ENCODE measurements around the gene NEK7.

NEK7 gene

GRCh38 chr1:198156745-198157240, at the start of gene NEK7:
Gene NEK7 (plus strand): TSS chr1:198156998. CDS start chr1:198232581, 75,583 bp downstream.
- Histone ChIP-seq H3K4me1 (ENCODE audit: insufficient read depth, low read length) (peaks cover 14% of the 10 kb centered on the region), H3K4me3 (ENCODE audit: low read length) (peak within 1 kb of the TSS; percentile 88), H3K9ac (ENCODE audit: low read depth, low read length) (peak within 1 kb of the TSS; percentile 86), H3K36me3 (ENCODE audit: insufficient read depth, low read depth, low read length) (no peaks in the 10 kb centered on the region), H3K9me3 (ENCODE audit: insufficient read depth, low read depth, low read length) (no peaks in the 10 kb centered on the region), H3K27me3 (ENCODE audit: insufficient read depth, low read length) (no peaks in the 10 kb centered on the region), H3K27ac (ENCODE audit: low read length) (no peak within 1 kb of the TSS)

- H3K4me1 ChIP-seq (ENCODE audit: insufficient read depth, low read length) = no peaks in the 10 kb centered on the region
- H3K9ac ChIP-seq (ENCODE audit: low read depth, low read length) = no peak overlapping the region
- no peaks in the 10 kb centered on the region for H3K27me3 ChIP-seq (ENCODE audit: insufficient read depth, low read length)
- no peaks in the 10 kb centered on the region for H3K36me3 ChIP-seq (ENCODE audit: insufficient read depth, low read depth, low read length)
- H3K4me3 ChIP-seq (ENCODE audit: low read length) = no peak overlapping the region
- no peak overlapping the region for H3K27ac ChIP-seq (ENCODE audit: low read length)
- H3K9me3 ChIP-seq (ENCODE audit: insufficient read depth, low read depth, low read length) = no peaks in the 10 kb centered on the region
Measured at GRCh38 chr1:198107091-198107501, 49.7 kb upstream of the NEK7 start.

- no peaks in the 10 kb centered on the region for H3K4me1 ChIP-seq (ENCODE audit: insufficient read depth, low read length)
- H3K36me3 ChIP-seq (ENCODE audit: insufficient read depth, low read depth, low read length) = no peaks in the 10 kb centered on the region
- no peak overlapping the region for H3K27ac ChIP-seq (ENCODE audit: low read length)
- H3K9ac ChIP-seq (ENCODE audit: low read depth, low read length) = no peak overlapping the region
- no peaks in the 10 kb centered on the region for H3K27me3 ChIP-seq (ENCODE audit: insufficient read depth, low read length)
- no peaks in the 10 kb centered on the region for H3K9me3 ChIP-seq (ENCODE audit: insufficient read depth, low read depth, low read length)
- no peak overlapping the region for H3K4me3 ChIP-seq (ENCODE audit: low read length)
Measured at GRCh38 chr1:198108636-198109370, 48.0 kb upstream of the NEK7 start.

- H3K4me1 ChIP-seq (ENCODE audit: insufficient read depth, low read length) = no peaks in the 10 kb centered on the region
- H3K9me3 ChIP-seq (ENCODE audit: insufficient read depth, low read depth, low read length) = no peaks in the 10 kb centered on the region
- no peak overlapping the region for H3K27ac ChIP-seq (ENCODE audit: low read length)
Measured at GRCh38 chr1:198109371-198109715, 47.5 kb upstream of the NEK7 start.

GRCh38 chr1:198113342-198113750, 43.5 kb upstream of the NEK7 start:
- Histone ChIP-seq H3K9me3 (ENCODE audit: insufficient read depth, low read depth, low read length) (no peaks in the 10 kb centered on the region), H3K27me3 (ENCODE audit: insufficient read depth, low read length) (no peaks in the 10 kb centered on the region), H3K4me1 (ENCODE audit: insufficient read depth, low read length) (no peaks in the 10 kb centered on the region), H3K36me3 (ENCODE audit: insufficient read depth, low read depth, low read length) (no peaks in the 10 kb centered on the region), H3K27ac (ENCODE audit: low read length) (no peak overlapping the region), H3K4me3 (ENCODE audit: low read length) (no peak overlapping the region), H3K9ac (ENCODE audit: low read depth, low read length) (no peak overlapping the region)

More at GRCh38 chr1:198109371-198109715, 47.5 kb upstream of the NEK7 start:
- Histone ChIP-seq H3K27me3 (ENCODE audit: insufficient read depth, low read length) (no peaks in the 10 kb centered on the region), H3K36me3 (ENCODE audit: insufficient read depth, low read depth, low read length) (no peaks in the 10 kb centered on the region), H3K4me3 (ENCODE audit: low read length) (no peak overlapping the region), H3K9ac (ENCODE audit: low read depth, low read length) (no peak overlapping the region)

- no peak overlapping the region for H3K9ac ChIP-seq (ENCODE audit: low read depth, low read length)
- no peaks in the 10 kb centered on the region for H3K4me1 ChIP-seq (ENCODE audit: insufficient read depth, low read length)
- H3K9me3 ChIP-seq (ENCODE audit: insufficient read depth, low read depth, low read length) = no peaks in the 10 kb centered on the region
- no peaks in the 10 kb centered on the region for H3K36me3 ChIP-seq (ENCODE audit: insufficient read depth, low read depth, low read length)
- no peak overlapping the region for H3K27ac ChIP-seq (ENCODE audit: low read length)
- no peaks in the 10 kb centered on the region for H3K27me3 ChIP-seq (ENCODE audit: insufficient read depth, low read length)
- H3K4me3 ChIP-seq (ENCODE audit: low read length) = no peak overlapping the region
Measured at GRCh38 chr1:198116069-198116468, 40.7 kb upstream of the NEK7 start.

- no peak overlapping the region for H3K27ac ChIP-seq (ENCODE audit: low read length)
- H3K36me3 ChIP-seq (ENCODE audit: insufficient read depth, low read depth, low read length) = no peaks in the 10 kb centered on the region
- no peak overlapping the region for H3K9ac ChIP-seq (ENCODE audit: low read depth, low read length)
Measured at GRCh38 chr1:198116469-198116868, 40.3 kb upstream of the NEK7 start.

GRCh38 chr1:198117267-198117666, 39.5 kb upstream of the NEK7 start:
- Histone ChIP-seq H3K27ac (ENCODE audit: low read length) (no peak overlapping the region), H3K4me1 (ENCODE audit: insufficient read depth, low read length) (no peaks in the 10 kb centered on the region), H3K9me3 (ENCODE audit: insufficient read depth, low read depth, low read length) (no peaks in the 10 kb centered on the region), H3K4me3 (ENCODE audit: low read length) (no peak overlapping the region), H3K27me3 (ENCODE audit: insufficient read depth, low read length) (no peaks in the 10 kb centered on the region), H3K36me3 (ENCODE audit: insufficient read depth, low read depth, low read length) (no peaks in the 10 kb centered on the region), H3K9ac (ENCODE audit: low read depth, low read length) (no peak overlapping the region)

More at GRCh38 chr1:198116469-198116868, 40.3 kb upstream of the NEK7 start:
- H3K4me3 ChIP-seq (ENCODE audit: low read length) = no peak overlapping the region
- no peaks in the 10 kb centered on the region for H3K4me1 ChIP-seq (ENCODE audit: insufficient read depth, low read length)
- no peaks in the 10 kb centered on the region for H3K27me3 ChIP-seq (ENCODE audit: insufficient read depth, low read length)
- H3K9me3 ChIP-seq (ENCODE audit: insufficient read depth, low read depth, low read length) = no peaks in the 10 kb centered on the region

- H3K4me3 ChIP-seq (ENCODE audit: low read length) = no peak overlapping the region
- no peaks in the 10 kb centered on the region for H3K27me3 ChIP-seq (ENCODE audit: insufficient read depth, low read length)
- no peaks in the 10 kb centered on the region for H3K4me1 ChIP-seq (ENCODE audit: insufficient read depth, low read length)
- no peak overlapping the region for H3K9ac ChIP-seq (ENCODE audit: low read depth, low read length)
- H3K9me3 ChIP-seq (ENCODE audit: insufficient read depth, low read depth, low read length) = no peaks in the 10 kb centered on the region
- no peak overlapping the region for H3K27ac ChIP-seq (ENCODE audit: low read length)
- no peaks in the 10 kb centered on the region for H3K36me3 ChIP-seq (ENCODE audit: insufficient read depth, low read depth, low read length)
Measured at GRCh38 chr1:198118134-198118533, 38.7 kb upstream of the NEK7 start.

GRCh38 chr1:198119906-198120305, 36.9 kb upstream of the NEK7 start:
- no peaks in the 10 kb centered on the region for H3K27me3 ChIP-seq (ENCODE audit: insufficient read depth, low read length)
- no peak overlapping the region for H3K9ac ChIP-seq (ENCODE audit: low read depth, low read length)
- no peaks in the 10 kb centered on the region for H3K9me3 ChIP-seq (ENCODE audit: insufficient read depth, low read depth, low read length)
- no peak overlapping the region for H3K27ac ChIP-seq (ENCODE audit: low read length)
- H3K4me3 ChIP-seq (ENCODE audit: low read length) = no peak overlapping the region
- H3K36me3 ChIP-seq (ENCODE audit: insufficient read depth, low read depth, low read length) = no peaks in the 10 kb centered on the region
- H3K4me1 ChIP-seq (ENCODE audit: insufficient read depth, low read length) = no peaks in the 10 kb centered on the region

- Histone ChIP-seq H3K4me1 (ENCODE audit: insufficient read depth, low read length) (no peaks in the 10 kb centered on the region), H3K9me3 (ENCODE audit: insufficient read depth, low read depth, low read length) (no peaks in the 10 kb centered on the region), H3K36me3 (ENCODE audit: insufficient read depth, low read depth, low read length) (no peaks in the 10 kb centered on the region), H3K4me3 (ENCODE audit: low read length) (no peak overlapping the region), H3K9ac (ENCODE audit: low read depth, low read length) (no peak overlapping the region), H3K27me3 (ENCODE audit: insufficient read depth, low read length) (no peaks in the 10 kb centered on the region), H3K27ac (ENCODE audit: low read length) (no peak overlapping the region)
Measured at GRCh38 chr1:198121056-198121826, 35.6 kb upstream of the NEK7 start.

GRCh38 chr1:198122693-198123092, 34.1 kb upstream of the NEK7 start:
- H3K27me3 ChIP-seq (ENCODE audit: insufficient read depth, low read length) = no peaks in the 10 kb centered on the region
- H3K4me1 ChIP-seq (ENCODE audit: insufficient read depth, low read length) = no peaks in the 10 kb centered on the region

More at GRCh38 chr1:198122693-198123092, 34.1 kb upstream of the NEK7 start:
- no peak overlapping the region for H3K4me3 ChIP-seq (ENCODE audit: low read length)
- no peaks in the 10 kb centered on the region for H3K36me3 ChIP-seq (ENCODE audit: insufficient read depth, low read depth, low read length)
- no peak overlapping the region for H3K27ac ChIP-seq (ENCODE audit: low read length)
- no peaks in the 10 kb centered on the region for H3K9me3 ChIP-seq (ENCODE audit: insufficient read depth, low read depth, low read length)
- H3K9ac ChIP-seq (ENCODE audit: low read depth, low read length) = no peak overlapping the region

Data from iPS-20b (cell line).